ENCODE data around the gene IMPDH1.

- TF ChIP-seq EZH2 (IDR thresholded peaks at IDR 0.05), result no peak
- no peak for TF ChIP-seq POLR2AphosphoS5 (IDR thresholded peaks at IDR 0.05; ENCODE audit: borderline replicate concordance, low read depth, low read length)
Measured at GRCh38 chr7:128388145-128388485, 21.7 kb downstream of the IMPDH1 start.
